ENCODE measurements around the gene JAGN1. TPM values are rescaled to one million over a fixed set of nuclear protein-coding genes. Genes with fewer than 3 reads are reported as not detected.

The JAGN1 gene
- total and polyA plus RNA-seq, 9 of the 15 experiments (the other 6 are each of a cell fraction or from before 2014, with no cell fraction given), result 31.6 to 77.8 (median 40.3) TPM

DNA sequence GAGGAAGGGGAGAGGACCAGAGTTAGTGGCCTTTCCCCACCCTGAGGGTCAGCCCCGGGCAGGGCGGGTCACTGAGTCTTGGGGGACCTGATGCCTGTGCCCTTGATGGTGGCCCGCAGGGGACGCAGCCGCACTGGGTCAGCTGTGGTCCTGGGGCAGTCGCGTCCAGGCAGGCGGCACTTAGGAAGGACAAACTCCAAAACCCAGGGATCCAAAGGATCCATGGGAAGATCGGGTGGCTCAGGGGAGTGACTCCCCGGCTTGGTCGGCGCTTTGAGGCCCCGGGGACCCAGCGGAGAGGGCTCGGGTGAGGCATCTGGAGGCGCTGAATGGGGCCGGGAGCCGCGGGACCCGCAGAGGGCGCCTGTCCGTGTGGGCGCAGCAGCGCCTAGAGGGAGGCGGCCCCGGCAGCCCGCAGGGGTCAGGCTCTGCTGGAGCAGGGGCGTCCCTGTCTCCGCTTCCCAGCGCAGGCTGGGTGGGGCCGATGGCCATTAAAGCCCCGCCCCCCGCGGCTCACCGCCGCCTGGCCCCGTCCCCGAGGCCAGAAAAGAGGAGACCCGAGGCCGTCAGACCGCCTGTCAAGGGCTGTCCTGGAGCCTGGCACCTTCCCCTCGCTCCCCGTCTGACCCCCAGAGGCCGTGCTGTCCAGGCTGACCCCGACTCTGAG is 27.9 kb upstream of the JAGN1 start (continued):
- peak; percentile 57; the same call in 1 of the 2 replicates for TF ChIP-seq CC2D1A (IDR thresholded peaks at IDR 0.05)
- TF ChIP-seq CCNT2 (IDR thresholded peaks at IDR 0.05; ENCODE audit: borderline replicate concordance, extremely low read depth, insufficient read length, low read depth, low read length), result peak; percentile 88
- TF ChIP-seq, protein P1, sequence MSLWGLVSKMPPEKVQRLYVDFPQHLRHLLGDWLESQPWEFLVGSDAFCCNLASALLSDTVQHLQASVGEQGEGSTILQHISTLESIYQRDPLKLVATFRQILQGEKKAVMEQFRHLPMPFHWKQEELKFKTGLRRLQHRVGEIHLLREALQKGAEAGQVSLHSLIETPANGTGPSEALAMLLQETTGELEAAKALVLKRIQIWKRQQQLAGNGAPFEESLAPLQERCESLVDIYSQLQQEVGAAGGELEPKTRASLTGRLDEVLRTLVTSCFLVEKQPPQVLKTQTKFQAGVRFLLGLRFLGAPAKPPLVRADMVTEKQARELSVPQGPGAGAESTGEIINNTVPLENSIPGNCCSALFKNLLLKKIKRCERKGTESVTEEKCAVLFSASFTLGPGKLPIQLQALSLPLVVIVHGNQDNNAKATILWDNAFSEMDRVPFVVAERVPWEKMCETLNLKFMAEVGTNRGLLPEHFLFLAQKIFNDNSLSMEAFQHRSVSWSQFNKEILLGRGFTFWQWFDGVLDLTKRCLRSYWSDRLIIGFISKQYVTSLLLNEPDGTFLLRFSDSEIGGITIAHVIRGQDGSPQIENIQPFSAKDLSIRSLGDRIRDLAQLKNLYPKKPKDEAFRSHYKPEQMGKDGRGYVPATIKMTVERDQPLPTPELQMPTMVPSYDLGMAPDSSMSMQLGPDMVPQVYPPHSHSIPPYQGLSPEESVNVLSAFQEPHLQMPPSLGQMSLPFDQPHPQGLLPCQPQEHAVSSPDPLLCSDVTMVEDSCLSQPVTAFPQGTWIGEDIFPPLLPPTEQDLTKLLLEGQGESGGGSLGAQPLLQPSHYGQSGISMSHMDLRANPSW (CRISPR knock-in tag; IDR thresholded peaks at IDR 0.05), result no peak
- no peak for TF ChIP-seq KHSRP (IDR thresholded peaks at IDR 0.05)
- 0 out of 4 replicates have a peak, but pooled peaks of 1 of the 2 experiments have one; percentile 38 for TF ChIP-seq HDAC1 (IDR thresholded peaks at IDR 0.05)
- TF ChIP-seq XRCC5 (IDR thresholded peaks at IDR 0.05; ENCODE audit: low read depth, low read length), result peak; percentile 55
- TF ChIP-seq EHMT2 (IDR thresholded peaks at IDR 0.05), result 0 out of 2 replicates have a peak, but pooled peaks have one; percentile 15
- TF ChIP-seq, protein P2, sequence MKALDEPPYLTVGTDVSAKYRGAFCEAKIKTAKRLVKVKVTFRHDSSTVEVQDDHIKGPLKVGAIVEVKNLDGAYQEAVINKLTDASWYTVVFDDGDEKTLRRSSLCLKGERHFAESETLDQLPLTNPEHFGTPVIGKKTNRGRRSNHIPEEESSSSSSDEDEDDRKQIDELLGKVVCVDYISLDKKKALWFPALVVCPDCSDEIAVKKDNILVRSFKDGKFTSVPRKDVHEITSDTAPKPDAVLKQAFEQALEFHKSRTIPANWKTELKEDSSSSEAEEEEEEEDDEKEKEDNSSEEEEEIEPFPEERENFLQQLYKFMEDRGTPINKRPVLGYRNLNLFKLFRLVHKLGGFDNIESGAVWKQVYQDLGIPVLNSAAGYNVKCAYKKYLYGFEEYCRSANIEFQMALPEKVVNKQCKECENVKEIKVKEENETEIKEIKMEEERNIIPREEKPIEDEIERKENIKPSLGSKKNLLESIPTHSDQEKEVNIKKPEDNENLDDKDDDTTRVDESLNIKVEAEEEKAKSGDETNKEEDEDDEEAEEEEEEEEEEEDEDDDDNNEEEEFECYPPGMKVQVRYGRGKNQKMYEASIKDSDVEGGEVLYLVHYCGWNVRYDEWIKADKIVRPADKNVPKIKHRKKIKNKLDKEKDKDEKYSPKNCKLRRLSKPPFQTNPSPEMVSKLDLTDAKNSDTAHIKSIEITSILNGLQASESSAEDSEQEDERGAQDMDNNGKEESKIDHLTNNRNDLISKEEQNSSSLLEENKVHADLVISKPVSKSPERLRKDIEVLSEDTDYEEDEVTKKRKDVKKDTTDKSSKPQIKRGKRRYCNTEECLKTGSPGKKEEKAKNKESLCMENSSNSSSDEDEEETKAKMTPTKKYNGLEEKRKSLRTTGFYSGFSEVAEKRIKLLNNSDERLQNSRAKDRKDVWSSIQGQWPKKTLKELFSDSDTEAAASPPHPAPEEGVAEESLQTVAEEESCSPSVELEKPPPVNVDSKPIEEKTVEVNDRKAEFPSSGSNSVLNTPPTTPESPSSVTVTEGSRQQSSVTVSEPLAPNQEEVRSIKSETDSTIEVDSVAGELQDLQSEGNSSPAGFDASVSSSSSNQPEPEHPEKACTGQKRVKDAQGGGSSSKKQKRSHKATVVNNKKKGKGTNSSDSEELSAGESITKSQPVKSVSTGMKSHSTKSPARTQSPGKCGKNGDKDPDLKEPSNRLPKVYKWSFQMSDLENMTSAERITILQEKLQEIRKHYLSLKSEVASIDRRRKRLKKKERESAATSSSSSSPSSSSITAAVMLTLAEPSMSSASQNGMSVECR (CRISPR knock-in tag; IDR thresholded peaks at IDR 0.05), result 0 out of 2 replicates have a peak, but pooled peaks have one; percentile 39
- TF ChIP-seq HDGF (IDR thresholded peaks at IDR 0.05), result peak; percentile 59; the same call in 1 of the 2 replicates
- TF ChIP-seq, protein P3, sequence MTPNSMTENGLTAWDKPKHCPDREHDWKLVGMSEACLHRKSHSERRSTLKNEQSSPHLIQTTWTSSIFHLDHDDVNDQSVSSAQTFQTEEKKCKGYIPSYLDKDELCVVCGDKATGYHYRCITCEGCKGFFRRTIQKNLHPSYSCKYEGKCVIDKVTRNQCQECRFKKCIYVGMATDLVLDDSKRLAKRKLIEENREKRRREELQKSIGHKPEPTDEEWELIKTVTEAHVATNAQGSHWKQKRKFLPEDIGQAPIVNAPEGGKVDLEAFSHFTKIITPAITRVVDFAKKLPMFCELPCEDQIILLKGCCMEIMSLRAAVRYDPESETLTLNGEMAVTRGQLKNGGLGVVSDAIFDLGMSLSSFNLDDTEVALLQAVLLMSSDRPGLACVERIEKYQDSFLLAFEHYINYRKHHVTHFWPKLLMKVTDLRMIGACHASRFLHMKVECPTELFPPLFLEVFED (CRISPR knock-in tag; conservative IDR thresholded peaks at IDR 0.05), result no peak; the same call in 1 of the 2 replicates
- TF ChIP-seq RFX1 (IDR thresholded peaks at IDR 0.05), result no peak

Data from K562 (cell line).